ENCODE data around the gene BLMH.

Gene BLMH

GRCh38 chr17:30291543-30292285 lies at the start of gene BLMH:
Gene BLMH, minus strand, starts transcription at chr17:30291944. Its CDS starts 125 bp downstream, at chr17:30291819.
- in situ Hi-C loops (cut with HindIII; ENCODE audit: low pct_unique_long_range_greater_than_20kb, low sequenced_read_pairs), result no loop called here
- peak; percentile 64 to 76 for DNase-seq (ENCODE audit: low read depth in 1 of 2, low spot score in 1 of 2)
- TF ChIP-seq JUND (IDR thresholded peaks at IDR 0.05; ENCODE audit: low read depth), result no peak

DNA sequence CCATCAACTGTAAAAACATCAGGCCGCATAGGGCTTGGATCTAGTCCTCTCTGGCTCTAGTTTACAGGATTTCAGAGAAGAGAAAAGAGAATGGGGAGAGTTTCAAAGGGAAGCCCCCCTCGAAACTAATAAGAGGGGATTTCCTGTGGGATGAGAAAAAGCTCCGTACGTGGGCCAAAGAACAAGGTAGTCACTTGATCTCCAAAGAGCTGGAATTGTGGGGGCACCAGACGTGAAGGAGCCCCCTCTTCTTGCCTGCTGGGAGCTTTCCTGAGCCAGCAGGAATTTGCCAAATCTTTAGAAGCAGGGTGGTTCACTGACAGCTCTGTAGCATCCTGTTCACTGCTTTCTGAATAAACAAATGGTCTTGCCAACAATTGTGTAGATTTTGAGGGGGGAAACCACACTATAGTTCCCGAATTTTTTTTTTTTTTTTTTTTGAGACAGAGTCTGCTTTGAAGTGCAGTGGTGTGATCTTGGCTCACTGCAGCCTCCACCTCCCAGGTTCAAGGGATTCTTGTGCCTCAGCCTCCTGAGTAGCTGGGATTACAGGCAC lies 49.1 kb upstream of the BLMH start:
- TF ChIP-seq JUND (IDR thresholded peaks at IDR 0.05; ENCODE audit: low read depth), result no peak
- in situ Hi-C loops (cut with HindIII; ENCODE audit: low pct_unique_long_range_greater_than_20kb, low sequenced_read_pairs), result no loop called here

GRCh38 chr17:30339086-30339485 lies 47.3 kb upstream of the BLMH start:
- TF ChIP-seq JUND (IDR thresholded peaks at IDR 0.05; ENCODE audit: low read depth), result no peak
- DNase-seq (ENCODE audit: low read depth in 1 of 2, low spot score in 1 of 2), result no peak
- in situ Hi-C loops (cut with HindIII; ENCODE audit: low pct_unique_long_range_greater_than_20kb, low sequenced_read_pairs), result no loop called here

More for the DNA sequence above, 49.1 kb upstream of the BLMH start:
- no peak for DNase-seq (ENCODE audit: low read depth in 1 of 2, low spot score in 1 of 2)

GRCh38 chr17:30337393-30337999 lies 45.8 kb upstream of the BLMH start:
- TF ChIP-seq JUND (IDR thresholded peaks at IDR 0.05; ENCODE audit: low read depth), result no peak
- in situ Hi-C loops (cut with HindIII; ENCODE audit: low pct_unique_long_range_greater_than_20kb, low sequenced_read_pairs), result no loop called here
- DNase-seq (ENCODE audit: low read depth in 1 of 2, low spot score in 1 of 2), result no peak

- TF ChIP-seq JUND (IDR thresholded peaks at IDR 0.05; ENCODE audit: low read depth), result no peak
- DNase-seq (ENCODE audit: low read depth in 1 of 2, low spot score in 1 of 2), result peak in 1 of 2 experiments; percentile 80
- in situ Hi-C loops (cut with HindIII; ENCODE audit: low pct_unique_long_range_greater_than_20kb, low sequenced_read_pairs), result no loop called here
Observed at GRCh38 chr17:30336369-30337171, 44.8 kb upstream of the BLMH start.

DNA sequence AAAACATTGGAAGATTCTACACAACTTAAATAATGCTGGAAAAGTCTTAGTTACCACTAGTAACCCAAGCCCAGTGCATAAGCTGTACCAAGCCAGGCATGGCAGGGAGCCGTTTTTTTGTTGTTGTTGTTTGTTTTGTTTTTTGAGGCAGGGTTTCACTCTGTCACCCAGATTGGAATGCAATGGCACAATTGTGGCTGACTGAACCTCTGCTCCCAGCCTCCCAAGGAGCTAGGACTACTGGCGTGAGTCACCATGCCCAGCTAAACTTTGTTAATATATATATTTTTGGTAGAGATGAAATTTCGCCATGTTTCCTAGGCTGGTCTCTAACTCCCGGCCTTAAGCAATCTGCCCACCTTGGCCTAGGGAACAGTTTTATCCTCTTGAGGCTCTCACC lies 42.7 kb upstream of the BLMH start:
- TF ChIP-seq JUND (IDR thresholded peaks at IDR 0.05; ENCODE audit: low read depth), result no peak
- no peak for DNase-seq (ENCODE audit: low read depth in 1 of 2, low spot score in 1 of 2)
- in situ Hi-C loops (cut with HindIII; ENCODE audit: low pct_unique_long_range_greater_than_20kb, low sequenced_read_pairs), result no loop called here

DNA sequence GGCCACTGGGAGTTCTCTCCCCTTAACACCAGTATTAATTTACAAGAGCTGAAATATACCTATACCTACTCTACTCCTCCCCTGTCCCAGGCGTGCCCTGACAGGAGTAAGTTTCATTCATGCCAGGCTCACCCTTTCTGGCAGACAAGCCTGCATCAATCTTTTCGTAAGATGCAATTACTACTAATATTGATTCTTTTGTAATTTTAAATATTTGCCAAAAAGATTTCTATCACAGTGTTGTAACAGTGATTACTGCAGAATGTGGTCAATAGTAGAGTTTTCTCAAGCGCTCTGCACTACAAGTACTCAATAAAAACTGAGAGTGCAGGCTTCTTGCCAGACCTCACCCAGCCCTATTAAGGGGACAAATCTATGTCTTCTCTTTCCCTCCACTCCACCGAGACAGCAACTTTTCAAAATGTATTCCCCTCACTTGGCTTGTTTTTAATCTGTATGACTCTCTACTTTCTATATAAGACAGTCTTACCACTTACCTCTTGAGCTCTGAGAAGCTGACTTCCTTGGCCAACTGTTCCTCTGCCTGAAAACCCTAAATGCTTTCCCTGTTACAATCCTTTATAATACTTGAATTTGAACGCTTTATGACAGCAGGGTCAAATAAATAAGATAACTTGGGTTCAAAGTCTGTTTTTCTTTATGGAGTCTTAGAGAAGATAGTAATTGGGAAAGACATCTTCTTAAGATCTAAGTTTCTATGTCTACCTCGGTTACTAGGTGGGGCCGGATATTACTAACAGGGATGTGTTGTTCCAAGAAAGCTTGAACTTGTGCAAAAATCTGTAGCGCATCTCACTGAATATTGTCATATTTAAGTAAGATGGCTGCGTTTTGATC lies 42.0 kb upstream of the BLMH start, which contains the start of gene TMIGD1:
Gene TMIGD1 (minus strand): TSS at position 555 of the 858 bp plus-strand sequence. CDS start 1,924 bp downstream, outside the sequence.
- DNase-seq (ENCODE audit: low read depth in 1 of 2, low spot score in 1 of 2), result no peak
- TF ChIP-seq JUND (IDR thresholded peaks at IDR 0.05; ENCODE audit: low read depth), result no peak
- in situ Hi-C loops (cut with HindIII; ENCODE audit: low pct_unique_long_range_greater_than_20kb, low sequenced_read_pairs), result no loop called here

GRCh38 chr17:30332057-30332542 lies 40.4 kb upstream of the BLMH start:
- in situ Hi-C loops (cut with HindIII; ENCODE audit: low pct_unique_long_range_greater_than_20kb, low sequenced_read_pairs), result no loop called here
- TF ChIP-seq JUND (IDR thresholded peaks at IDR 0.05; ENCODE audit: low read depth), result no peak
- DNase-seq (ENCODE audit: low read depth in 1 of 2, low spot score in 1 of 2), result no peak

DNA sequence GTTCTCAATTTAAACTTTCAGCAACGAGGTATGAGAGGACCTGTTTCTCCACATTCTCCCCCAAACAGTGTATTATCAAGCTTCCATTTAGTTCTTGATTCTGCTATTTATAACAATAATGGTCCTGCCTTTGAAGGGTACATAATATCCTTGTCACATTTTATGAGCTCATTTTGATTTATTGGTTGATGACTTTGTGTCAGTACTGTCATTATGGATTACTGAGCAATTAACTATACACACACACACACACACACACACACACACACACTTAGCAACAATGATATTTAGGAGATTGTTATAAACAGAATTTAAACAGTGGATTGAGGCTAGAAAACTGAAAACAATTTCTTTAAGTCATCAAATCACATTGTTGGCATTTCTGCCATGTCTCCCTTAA lies 35.1 kb upstream of the BLMH start:
- in situ Hi-C loops (cut with HindIII; ENCODE audit: low pct_unique_long_range_greater_than_20kb, low sequenced_read_pairs), result no loop called here
- no peak for DNase-seq (ENCODE audit: low read depth in 1 of 2, low spot score in 1 of 2)
- TF ChIP-seq JUND (IDR thresholded peaks at IDR 0.05; ENCODE audit: low read depth), result no peak

DNA sequence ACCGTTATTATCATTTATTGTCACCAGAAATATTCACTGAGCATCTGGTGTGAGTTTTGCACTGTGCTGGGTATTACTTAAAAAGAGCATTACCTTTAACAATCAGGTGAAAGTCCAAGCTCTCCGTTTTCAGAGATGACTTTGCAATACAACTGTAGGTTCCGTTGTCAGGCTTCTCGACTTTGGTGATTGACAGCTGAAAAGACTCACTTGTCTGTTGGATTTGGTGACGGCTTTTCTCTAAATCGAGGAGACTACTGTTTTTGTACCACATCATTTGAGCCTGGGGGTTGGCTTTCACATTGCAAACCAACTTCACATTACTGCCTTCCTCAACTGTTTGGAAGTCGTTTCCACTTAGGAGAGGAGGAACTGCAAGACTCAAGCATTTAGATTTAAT lies 33.0 kb upstream of the BLMH start:
- DNase-seq (ENCODE audit: low read depth in 1 of 2, low spot score in 1 of 2), result no peak
- in situ Hi-C loops (cut with HindIII; ENCODE audit: low pct_unique_long_range_greater_than_20kb, low sequenced_read_pairs), result no loop called here
- TF ChIP-seq JUND (IDR thresholded peaks at IDR 0.05; ENCODE audit: low read depth), result no peak

- DNase-seq (ENCODE audit: low read depth in 1 of 2, low spot score in 1 of 2), result peak in 1 of 2 experiments; percentile 52
Observed at GRCh38 chr17:30323895-30324319, 32.2 kb upstream of the BLMH start.

More at GRCh38 chr17:30323895-30324319, 32.2 kb upstream of the BLMH start:
- in situ Hi-C loops (cut with HindIII; ENCODE audit: low pct_unique_long_range_greater_than_20kb, low sequenced_read_pairs), result no loop called here
- no peak for TF ChIP-seq JUND (IDR thresholded peaks at IDR 0.05; ENCODE audit: low read depth)
